Stromal cell of bone marrow (primary cell): ENCODE data around the gene MMEL1.

Experiments used
- DNase-seq: peaks from one replicate; pipeline ENCODE4 v3.0.0-alpha.2; 2012; ENCODE audit warnings: low read depth

Gene MMEL1

DNA sequence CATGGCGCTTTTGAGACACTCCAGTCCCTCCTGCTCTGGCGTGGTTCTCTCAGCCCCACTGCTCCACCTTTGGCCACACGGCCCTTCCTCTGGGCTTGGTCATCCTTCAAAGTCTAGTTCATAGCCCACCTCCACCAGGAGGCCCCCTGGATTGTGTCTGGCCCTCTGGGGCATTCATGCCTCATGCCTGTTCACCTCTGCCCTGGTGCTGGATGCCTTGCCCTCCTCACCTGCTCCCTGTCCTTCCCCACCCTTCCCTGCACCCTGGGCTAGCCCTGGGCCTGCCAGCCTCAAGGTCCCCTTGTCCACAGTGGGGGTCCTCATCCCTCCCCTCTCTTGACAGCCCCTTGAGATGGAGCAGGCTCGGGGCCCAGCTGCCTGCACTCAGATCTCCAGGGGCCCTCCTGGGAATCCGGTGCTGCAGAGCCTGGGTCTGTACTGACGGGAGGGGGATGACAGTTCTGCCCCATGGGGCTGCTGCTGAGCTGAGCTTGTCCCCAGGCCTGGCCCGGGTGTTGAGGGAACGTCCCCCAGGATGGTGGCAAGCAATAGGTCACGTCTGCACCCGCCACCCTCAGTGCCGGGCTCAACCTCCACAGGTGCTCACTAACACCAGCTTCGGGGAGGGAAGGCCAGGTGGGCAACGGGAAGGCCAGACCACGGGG, 27.8 kb downstream of the MMEL1 start:
- DNase-seq = no peak

DNA sequence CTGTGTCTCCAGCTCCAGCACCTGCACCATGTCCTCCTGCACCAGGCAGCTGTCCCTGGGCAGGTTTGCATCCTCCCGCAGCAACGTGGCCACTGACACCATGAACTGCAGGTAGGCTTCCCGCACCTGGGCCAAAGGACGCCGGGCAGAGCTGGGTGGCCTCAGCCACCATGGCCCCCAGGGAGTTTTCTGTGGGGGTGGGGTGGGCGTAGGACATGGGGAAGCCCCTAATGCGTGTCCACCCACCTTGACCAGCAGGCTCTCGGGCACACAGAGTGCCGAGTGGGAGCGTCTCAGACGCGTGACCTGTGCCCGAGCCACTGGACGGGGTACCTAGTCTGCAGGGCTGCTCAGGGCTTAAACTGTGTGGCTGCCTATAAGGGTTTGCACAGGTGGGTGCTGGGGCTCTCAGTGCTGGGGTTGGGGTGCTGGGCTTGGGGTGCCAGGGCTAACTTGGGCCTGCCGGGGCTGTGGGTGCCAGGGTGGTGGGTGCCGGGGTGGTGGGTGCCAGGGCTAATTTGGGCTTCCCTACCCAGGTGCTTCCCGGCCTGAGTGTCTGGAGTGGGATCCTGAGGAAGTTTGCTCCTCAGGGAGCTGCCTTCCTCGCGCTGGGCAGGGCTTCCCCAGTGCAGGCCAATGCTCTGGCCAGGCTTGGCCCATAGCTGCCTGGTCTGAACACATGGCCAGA, 28.5 kb downstream of the MMEL1 start:
- DNase-seq = no peak

DNA sequence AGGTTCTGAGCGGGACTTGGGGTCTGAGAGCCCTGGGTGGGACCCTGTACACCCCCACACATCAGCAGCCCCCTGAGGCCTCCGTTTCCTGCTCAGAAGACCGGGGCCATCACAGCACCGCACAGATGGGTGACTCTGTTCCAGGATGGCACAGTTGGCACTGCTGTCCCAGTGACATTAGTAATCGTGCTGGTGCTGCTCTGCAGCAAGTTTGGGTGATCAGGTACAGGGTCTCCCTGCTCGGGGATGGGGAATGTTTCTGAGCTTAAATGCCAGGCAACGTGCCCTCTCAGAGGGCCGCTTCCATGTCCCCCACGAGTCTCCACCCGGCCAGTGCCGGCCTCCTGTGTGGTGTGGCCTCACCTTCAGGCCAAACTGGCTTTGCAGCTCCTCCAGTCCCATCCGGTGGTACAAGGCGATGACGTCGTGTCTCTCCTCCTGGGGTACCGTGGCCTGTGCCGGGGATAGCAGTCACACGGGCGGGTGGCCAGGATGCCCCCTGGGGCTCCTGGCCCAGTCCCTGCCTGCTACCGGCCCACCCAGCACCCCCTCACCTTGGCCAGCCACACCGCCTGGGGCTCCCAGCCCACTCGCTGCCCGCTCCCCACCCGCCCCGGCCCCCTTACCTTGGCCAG, 29.2 kb downstream of the MMEL1 start:
- no peak for DNase-seq

- no peak for DNase-seq
Measured at GRCh38 chr1:2602866-2603520, 29.8 kb downstream of the MMEL1 start.

DNA sequence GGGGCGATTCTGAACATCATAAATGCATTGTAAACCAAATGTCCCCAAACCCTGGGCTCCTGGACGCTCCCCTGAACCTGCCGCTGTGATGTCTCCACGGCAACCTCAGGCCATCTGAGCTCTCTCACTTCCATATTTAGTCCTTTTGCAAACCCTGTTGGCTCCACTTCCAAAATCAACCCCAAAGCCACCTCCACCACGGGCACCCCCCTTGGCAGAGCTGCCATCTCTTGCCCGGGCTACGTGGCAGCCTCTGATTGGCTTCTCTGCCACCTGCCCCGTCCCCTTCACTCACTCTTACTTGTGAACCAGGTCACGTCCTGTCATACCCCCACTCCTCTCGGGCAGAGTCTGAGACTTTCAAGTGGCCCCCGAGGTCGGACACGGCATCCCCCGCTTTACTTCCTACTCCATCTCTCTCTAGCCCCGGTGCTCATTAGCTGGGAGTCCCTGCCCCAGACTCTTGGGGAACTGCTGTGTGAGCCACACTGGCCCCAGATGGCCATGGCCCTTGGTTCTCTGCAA, 30.4 kb downstream of the MMEL1 start:
- DNase-seq = no peak

- no peak for DNase-seq
Measured at GRCh38 chr1:2601721-2602303, 31.0 kb downstream of the MMEL1 start.

DNA sequence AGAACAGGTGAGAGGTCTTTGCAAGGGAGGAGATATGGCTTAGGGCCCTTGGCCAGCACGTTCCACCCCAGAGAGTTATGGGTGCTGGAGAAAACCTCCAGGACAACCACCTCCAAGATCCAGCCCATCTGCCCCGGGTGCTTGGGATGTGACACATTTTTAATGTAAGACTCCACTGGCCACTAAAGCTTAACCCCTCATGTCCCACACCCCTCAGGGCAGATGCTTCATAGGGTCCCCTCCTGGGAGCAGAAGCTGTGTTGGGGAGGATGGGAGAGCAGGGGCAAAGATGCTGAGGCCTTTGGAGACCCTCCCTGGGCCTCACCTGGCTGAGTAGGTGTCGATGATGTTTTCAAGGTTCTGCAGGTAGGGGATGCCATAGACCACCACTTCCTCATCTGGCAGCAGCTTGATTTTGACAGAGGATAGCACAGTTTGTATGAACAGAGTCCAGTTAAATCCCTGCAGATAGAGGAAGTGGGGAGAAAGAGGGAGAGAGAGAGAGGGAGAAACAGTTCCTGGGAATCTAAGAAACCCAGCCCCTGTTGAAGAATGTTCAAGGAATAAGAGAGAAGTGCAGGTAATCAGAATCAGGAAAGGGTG, 34.4 kb downstream of the MMEL1 start:
- no peak for DNase-seq

DNA sequence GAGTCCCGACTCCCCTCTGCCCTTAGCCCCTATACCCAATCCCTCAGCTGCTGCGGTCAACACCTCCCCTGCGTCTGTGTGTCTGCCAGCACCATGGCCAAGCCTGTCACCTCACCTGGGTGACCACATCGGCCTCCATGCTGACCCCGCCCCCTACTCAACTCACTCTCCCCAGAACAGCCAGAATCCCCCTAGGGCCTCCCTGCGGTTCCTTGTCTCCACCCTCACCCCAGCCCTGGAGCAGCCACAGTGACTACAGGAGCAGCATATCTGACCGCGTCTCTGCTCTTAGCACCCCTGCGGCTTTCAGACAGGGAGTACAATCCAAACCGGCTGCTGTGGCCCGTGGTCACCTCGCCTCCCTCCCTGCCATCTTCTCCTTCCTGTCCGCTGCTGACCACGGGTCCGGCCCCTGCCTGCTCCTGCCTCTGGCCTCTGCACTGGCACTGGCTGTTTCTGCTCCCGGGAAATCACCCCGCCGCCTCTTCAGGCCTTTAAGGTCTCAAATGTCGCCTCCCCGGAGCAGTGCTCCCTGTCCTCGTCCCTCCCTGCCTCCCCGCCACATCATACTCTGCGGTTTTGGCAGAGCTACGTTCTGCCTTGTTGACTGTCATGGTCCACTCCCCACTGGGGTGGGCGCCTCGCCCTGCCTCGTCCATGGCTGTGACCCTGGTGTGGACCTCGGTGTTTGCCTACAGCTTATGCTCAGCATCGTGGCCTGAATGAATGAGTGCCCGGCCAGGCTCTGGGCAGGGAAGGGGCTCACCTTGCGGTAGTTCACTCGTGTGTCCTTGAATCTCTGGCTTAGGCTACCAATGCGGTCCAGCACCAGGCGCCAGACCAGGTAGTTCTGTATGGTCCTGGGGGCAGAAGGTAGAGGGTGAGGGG, 35.1 kb downstream of the MMEL1 start:
- no peak for DNase-seq

GRCh38 chr1:2596530-2597333, 36.1 kb downstream of the MMEL1 start:
- no peak for DNase-seq

DNA sequence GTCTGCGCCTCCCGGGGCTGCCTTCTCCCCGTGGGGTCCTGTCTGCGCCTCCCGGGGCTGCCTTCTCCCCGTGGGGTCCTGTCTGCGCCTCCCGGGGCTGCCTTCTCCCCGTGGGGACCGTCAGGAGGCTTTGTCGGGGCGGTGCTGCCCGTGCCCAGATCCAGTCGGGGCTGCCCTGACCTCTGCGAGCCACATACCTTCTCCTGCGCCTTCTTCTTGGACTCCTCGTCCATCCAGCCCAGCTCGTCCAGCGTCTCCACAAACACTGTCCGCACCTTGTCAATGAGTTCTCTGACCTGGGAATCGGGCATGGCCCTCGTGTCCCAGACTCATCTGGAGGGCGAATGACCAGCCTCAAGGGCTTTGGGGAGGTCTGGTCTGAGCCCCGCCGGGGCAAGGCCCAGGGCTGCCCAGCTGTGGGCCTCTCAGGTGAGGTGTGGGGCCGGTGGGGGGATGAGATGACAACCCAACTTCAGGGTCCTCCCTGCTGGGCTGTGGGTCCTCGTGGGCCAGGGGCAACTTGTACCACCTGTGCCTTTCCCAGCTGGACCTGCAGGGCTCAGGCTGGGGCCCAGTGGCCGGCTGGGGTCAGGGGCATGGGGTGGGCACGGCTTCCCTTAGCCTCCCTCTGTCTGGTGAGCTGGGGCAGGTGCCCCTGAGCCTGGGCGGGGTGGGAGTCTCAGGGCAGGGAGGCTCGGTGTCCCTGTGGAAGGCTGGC, 36.8 kb downstream of the MMEL1 start:
- DNase-seq = no peak

- DNase-seq = no peak
Measured at GRCh38 chr1:2595261-2595811, 37.5 kb downstream of the MMEL1 start.

GRCh38 chr1:2594641-2595131, 38.1 kb downstream of the MMEL1 start:
- DNase-seq = no peak

- no peak for DNase-seq
Measured at GRCh38 chr1:2594001-2594640, 38.7 kb downstream of the MMEL1 start.

DNA sequence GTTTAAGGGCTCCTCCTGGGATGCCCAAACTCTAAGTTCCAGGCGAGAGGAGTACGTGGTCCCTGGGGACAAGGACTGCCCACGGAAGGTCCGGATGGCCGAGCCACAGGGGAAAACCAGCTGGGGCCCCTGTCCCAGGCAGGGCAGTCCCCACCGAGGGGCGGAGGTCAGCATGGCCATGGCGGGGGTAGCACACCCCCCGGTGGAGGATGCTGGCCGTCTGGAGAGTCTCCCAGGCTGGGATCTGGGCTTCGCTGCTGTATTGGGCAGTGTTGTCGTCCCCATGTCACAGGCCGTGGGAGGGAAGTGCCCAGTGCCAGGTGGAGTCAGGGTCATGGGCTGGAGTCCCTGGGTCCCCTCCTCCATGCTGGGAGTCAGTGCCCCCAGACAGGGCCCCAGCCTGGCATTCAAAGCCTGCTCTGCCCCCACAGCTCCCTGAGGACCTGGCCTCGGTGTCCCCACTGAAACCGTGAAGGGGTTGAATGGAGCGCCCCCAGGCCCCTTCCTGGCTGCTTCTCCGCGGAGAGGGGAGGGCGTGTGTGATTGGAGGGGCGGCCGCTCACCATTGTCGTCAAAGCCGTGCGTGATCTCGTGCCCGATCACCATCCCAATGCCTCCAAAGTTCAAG, 39.5 kb downstream of the MMEL1 start:
- no peak for DNase-seq

- no peak for DNase-seq
Measured at GRCh38 chr1:2592672-2593071, 40.1 kb downstream of the MMEL1 start.

DNA sequence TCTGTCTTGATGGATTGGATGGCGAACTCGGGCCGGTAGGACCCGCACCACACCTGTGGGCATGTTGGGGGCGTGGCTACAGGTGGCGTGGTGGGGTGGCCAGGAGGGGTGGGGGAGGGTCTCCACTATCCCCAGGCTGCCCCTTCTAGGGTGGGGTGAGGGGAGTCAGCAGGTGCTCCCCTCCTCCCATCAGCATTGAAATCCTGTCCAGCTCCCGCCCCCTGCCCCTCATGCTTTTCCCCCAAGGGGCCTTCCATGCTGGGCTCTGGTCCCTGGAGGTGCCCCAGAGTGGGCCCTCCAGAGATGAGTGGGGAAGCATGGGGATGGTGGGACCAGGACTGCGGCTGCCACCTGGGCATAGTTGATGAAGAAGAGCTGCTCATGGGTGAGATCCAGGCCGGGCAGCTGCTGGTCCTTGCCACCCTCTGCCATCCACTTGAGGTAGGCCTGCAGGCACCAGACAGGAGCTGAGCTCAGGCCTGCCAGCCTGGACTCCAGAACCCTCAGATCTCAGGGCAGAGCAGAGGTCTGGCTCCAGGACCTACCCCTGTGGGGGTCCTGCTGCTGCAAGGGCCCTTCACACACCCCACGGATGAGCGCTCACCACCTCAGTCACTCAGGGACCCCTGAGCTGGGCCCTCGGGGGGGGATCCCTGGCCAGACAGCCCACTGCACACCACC, 41.1 kb downstream of the MMEL1 start:
- no peak for DNase-seq

DNA sequence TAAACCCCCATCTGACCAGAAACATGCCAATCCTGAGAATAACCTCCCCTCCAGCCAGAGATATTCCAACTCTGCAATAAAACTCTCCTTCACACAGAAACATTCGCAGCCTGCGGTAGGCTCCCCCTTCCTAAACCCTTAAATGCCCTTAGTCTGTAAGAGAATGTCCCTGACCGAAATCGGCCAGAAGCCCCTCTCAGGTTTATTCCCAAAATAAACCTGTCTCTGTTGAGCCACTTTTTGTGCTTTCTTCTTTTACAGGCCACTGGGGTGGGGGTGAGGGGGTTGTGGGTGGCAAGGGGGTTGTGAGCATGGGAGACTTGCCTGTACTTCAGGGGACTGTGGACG, 41.6 kb downstream of the MMEL1 start:
- DNase-seq = no peak
